Measurements from ENCODE around the gene RAB40B.
A peak's percentile ranks its signal among the peaks of the same experiment; 100 is the strongest.
"Not testable (repeated sequence)": the region's sequence is repeated elsewhere in the genome, so short reads cannot be mapped to it uniquely, and the experiment has no call there.

RAB40B gene

GRCh38 chr17:82698065-82698973 is at the start of gene RAB40B:
RAB40B (minus strand) TSS chr17:82698698; CDS start chr17:82698596, 102 bp downstream.
- DNase-seq (ENCODE audit: low read depth in 2 of 2), result peak; percentile 96

GRCh38 chr17:82745524-82745923 is 47.0 kb upstream of the RAB40B start:
- no peak for DNase-seq (ENCODE audit: low read depth in 2 of 2)

- DNase-seq (ENCODE audit: low read depth in 2 of 2), result not testable (repeated sequence)
Observed at GRCh38 chr17:82744736-82745135, 46.2 kb upstream of the RAB40B start.

- no peak for DNase-seq (ENCODE audit: low read depth in 2 of 2)
Observed at GRCh38 chr17:82743344-82744219, 45.1 kb upstream of the RAB40B start.

- no peak for DNase-seq (ENCODE audit: low read depth in 2 of 2)
Observed at GRCh38 chr17:82740906-82741759, 42.6 kb upstream of the RAB40B start.

- no peak for DNase-seq (ENCODE audit: low read depth in 2 of 2)
Observed at GRCh38 chr17:82737967-82738877, 39.7 kb upstream of the RAB40B start.

GRCh38 chr17:82736511-82737185 is 38.1 kb upstream of the RAB40B start:
- no peak for DNase-seq (ENCODE audit: low read depth in 2 of 2)

GRCh38 chr17:82734987-82735866 is 36.7 kb upstream of the RAB40B start, which contains the start of gene FN3K:
FN3K (plus strand) TSS chr17:82735615; CDS start chr17:82735637, 22 bp downstream.
- peak in 1 of 2 experiments; percentile 4 for DNase-seq (ENCODE audit: low read depth in 2 of 2)

GRCh38 chr17:82732118-82732743 is 33.7 kb upstream of the RAB40B start:
- no peak for DNase-seq (ENCODE audit: low read depth in 2 of 2)

GRCh38 chr17:82729479-82730260 is 31.2 kb upstream of the RAB40B start:
- DNase-seq (ENCODE audit: low read depth in 2 of 2), result no peak

- DNase-seq (ENCODE audit: low read depth in 2 of 2), result no peak
Observed at GRCh38 chr17:82726427-82726826, 27.9 kb upstream of the RAB40B start.

- DNase-seq (ENCODE audit: low read depth in 2 of 2), result no peak
Observed at GRCh38 chr17:82723169-82723807, 24.8 kb upstream of the RAB40B start.

- DNase-seq (ENCODE audit: low read depth in 2 of 2), result no peak
Observed at GRCh38 chr17:82722341-82723013, 24.0 kb upstream of the RAB40B start.

GRCh38 chr17:82720204-82720603 is 21.7 kb upstream of the RAB40B start:
- DNase-seq (ENCODE audit: low read depth in 2 of 2), result no peak

- no peak for DNase-seq (ENCODE audit: low read depth in 2 of 2)
Observed at GRCh38 chr17:82718986-82719685, 20.6 kb upstream of the RAB40B start.
